ENCODE measurements around the gene GPC5. TPM values are rescaled to one million over a fixed set of nuclear protein-coding genes. Genes with fewer than 3 reads are reported as not detected.

Gene GPC5
- total RNA-seq, 4 donors from 2014 or later, result not detected

DNA sequence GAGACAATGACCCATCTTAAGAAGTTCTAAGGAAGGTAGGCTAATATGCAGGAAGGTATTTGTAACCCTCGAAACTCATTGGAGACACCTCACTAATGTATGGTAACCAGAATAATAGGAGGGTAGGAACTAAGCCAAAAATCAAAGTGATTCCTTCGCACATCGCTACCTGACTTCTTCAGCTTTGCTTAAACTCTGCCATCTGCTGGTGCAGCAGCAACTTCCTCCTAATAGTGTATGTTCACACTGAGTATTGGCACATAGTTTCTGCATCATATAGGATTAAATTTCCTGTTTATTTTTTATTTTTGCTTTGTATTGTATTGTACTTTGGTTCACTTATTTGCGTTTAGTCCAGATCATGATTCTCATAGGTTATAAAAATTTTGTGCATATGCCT is 676.2 kb downstream of the GPC5 start:
- Histone ChIP-seq H3K4me3 (no peak overlapping the region), H3K27ac (no peak overlapping the region), H3K36me3 (no peaks in the 10 kb centered on the region), H3K27me3 (no peaks in the 10 kb centered on the region), H3K4me1 (no peaks in the 10 kb centered on the region), H3K9me3 (no peaks in the 10 kb centered on the region)
- ATAC-seq, result no peak
- intact Hi-C loops (cut with DNase I; ENCODE audit: low total_unique reads) (no loop called here), in situ Hi-C loops (cut with MboI; ENCODE audit: low sequenced_read_pairs in 4 of 4) (no loop called here)
- TF ChIP-seq, protein P1, sequence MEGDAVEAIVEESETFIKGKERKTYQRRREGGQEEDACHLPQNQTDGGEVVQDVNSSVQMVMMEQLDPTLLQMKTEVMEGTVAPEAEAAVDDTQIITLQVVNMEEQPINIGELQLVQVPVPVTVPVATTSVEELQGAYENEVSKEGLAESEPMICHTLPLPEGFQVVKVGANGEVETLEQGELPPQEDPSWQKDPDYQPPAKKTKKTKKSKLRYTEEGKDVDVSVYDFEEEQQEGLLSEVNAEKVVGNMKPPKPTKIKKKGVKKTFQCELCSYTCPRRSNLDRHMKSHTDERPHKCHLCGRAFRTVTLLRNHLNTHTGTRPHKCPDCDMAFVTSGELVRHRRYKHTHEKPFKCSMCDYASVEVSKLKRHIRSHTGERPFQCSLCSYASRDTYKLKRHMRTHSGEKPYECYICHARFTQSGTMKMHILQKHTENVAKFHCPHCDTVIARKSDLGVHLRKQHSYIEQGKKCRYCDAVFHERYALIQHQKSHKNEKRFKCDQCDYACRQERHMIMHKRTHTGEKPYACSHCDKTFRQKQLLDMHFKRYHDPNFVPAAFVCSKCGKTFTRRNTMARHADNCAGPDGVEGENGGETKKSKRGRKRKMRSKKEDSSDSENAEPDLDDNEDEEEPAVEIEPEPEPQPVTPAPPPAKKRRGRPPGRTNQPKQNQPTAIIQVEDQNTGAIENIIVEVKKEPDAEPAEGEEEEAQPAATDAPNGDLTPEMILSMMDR (IDR thresholded peaks at IDR 0.05 in 4 of 5, conservative IDR thresholded peaks at IDR 0.05 in 1 of 5), result no peak
- no peak for TF ChIP-seq POLR2A (IDR thresholded peaks at IDR 0.05)
- DNase-seq, result no peak

DNA sequence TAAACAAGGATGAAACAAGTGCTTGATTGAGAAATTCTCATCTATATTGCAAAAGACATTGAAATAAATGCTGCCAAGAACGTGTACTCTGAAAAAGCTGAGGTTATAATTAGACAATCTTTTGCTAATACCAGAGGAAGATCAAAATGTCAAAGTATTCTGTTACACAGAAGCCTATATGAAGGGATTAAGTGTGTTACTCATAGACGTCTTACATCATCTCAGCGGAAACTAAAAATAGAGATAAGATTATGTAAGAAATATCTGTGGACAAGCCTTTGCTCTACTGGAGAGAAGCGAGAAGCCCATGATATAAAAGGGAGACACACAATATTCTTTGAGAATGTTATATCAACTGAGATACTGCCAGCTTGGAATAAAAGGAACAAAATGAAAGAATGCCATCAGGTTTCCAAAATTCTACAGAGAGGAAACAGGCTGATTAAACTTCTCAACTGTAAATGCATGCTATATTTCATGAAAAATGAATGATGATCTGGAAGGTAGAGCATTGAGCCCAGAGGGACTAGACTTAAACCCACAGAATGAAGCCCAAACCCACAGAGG is 699.0 kb downstream of the GPC5 start:
- intact Hi-C loops (cut with DNase I; ENCODE audit: low total_unique reads), result no loop called here

DNA sequence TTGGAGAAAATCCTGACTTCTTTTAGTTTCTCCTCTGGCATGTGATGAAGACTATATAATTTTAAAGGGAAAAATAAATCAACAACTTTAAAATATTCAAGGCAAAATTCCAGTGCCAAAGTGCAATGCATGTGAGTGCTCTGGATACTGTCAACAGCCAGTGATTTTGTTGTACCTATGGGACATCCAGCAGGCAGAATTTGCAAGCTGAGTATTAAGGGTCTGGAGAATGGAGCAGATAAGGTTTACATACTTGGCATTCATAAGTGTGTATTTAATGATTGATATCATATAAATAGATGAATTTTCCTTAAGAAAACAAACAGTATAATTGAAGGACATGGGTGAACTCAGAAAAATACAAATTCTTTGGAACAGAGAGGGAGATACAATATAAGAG is 703.4 kb downstream of the GPC5 start:
- Histone ChIP-seq H3K9me3 (no peaks in the 10 kb centered on the region), H3K27ac (no peak overlapping the region), H3K27me3 (no peaks in the 10 kb centered on the region), H3K36me3 (no peaks in the 10 kb centered on the region), H3K4me3 (no peak overlapping the region), H3K4me1 (no peaks in the 10 kb centered on the region)
- in situ Hi-C loops (cut with MboI; ENCODE audit: low sequenced_read_pairs in 4 of 4) (no loop called here), intact Hi-C loops (cut with DNase I; ENCODE audit: low total_unique reads) (no loop called here)
- ATAC-seq (no peak), DNase-seq (no peak)
- TF ChIP-seq, protein P1 (IDR thresholded peaks at IDR 0.05 in 4 of 5, conservative IDR thresholded peaks at IDR 0.05 in 1 of 5), result no peak
- no peak for TF ChIP-seq POLR2A (IDR thresholded peaks at IDR 0.05)

More for the DNA sequence above, 699.0 kb downstream of the GPC5 start:
- H3K36me3 ChIP-seq, result no peaks in the 10 kb centered on the region
- in situ Hi-C loops (cut with MboI; ENCODE audit: low sequenced_read_pairs in 4 of 4), result no loop called here
- H3K9me3 ChIP-seq, result no peaks in the 10 kb centered on the region
- no peak overlapping the region for H3K27ac ChIP-seq
- H3K4me3 ChIP-seq, result no peak overlapping the region
- ATAC-seq, result no peak
- H3K4me1 ChIP-seq, result no peaks in the 10 kb centered on the region
- no peaks in the 10 kb centered on the region for H3K27me3 ChIP-seq
- no peak for DNase-seq
- TF ChIP-seq POLR2A (IDR thresholded peaks at IDR 0.05), result no peak
- TF ChIP-seq, protein P1 (IDR thresholded peaks at IDR 0.05 in 4 of 5, conservative IDR thresholded peaks at IDR 0.05 in 1 of 5), result no peak

DNA sequence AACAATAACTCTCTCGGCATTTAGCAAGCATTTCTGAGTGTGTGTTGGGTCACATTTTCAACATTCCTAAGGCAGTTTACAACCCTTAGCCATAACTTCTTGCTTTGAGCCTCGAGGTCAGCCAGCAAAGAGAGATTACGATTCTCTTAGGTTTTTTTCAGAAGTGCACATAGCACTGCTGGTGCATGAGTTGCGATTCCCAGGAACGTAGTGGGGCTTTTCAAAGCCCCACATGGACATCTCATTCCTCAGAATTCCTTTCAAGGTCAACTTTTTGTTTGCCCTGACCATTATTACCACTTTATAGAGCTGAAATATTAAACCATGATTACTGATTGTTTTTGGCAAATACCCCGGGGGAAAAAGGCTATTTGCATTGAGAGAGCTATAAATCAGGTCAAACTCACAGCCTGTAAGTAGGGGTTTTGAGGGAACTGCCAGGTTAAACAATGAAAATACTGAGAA is 705.3 kb downstream of the GPC5 start:
- Histone ChIP-seq H3K4me1 (no peaks in the 10 kb centered on the region), H3K27ac (no peak overlapping the region), H3K9me3 (no peaks in the 10 kb centered on the region), H3K36me3 (no peaks in the 10 kb centered on the region), H3K27me3 (no peaks in the 10 kb centered on the region), H3K4me3 (no peak overlapping the region)
- TF ChIP-seq POLR2A (IDR thresholded peaks at IDR 0.05), result no peak
- in situ Hi-C loops (cut with MboI; ENCODE audit: low sequenced_read_pairs in 4 of 4) (no loop called here), intact Hi-C loops (cut with DNase I; ENCODE audit: low total_unique reads) (no loop called here)
- no peak for ATAC-seq
- no peak for DNase-seq

DNA sequence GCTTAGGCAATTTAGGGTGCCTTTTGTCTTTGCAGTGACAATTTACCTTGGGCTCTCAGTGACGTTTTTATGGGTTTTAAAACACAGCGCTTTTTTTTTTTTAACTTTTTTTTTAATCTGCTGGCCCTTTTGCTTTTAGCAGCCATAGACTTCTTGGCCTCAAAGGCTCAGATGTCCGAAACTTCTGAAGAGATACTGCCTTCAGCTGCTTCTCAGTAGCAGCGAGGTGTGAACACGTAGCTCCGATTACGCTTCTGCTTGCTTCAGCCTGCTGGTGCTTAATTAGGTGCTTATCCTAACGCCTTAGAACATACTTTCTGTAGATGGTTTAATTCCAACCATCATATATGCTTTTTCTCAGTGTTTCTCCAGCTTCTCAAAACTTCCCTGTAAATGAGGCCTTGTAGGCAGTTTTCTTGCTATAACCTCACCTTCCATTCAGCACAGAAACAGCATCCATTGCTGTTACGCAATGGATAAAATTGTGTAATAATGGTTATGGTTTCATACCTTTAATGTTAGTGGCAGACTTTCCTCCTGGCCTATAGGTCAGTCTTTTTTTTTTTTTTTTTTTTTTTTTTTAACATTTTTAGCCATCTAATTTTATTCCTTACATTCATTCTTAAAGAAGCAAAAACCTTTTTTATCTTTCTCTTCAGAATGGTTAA is 723.9 kb downstream of the GPC5 start:
- Histone ChIP-seq H3K36me3 (no peaks in the 10 kb centered on the region), H3K4me3 (no peak overlapping the region), H3K27ac (no peak overlapping the region), H3K4me1 (no peaks in the 10 kb centered on the region), H3K27me3 (no peaks in the 10 kb centered on the region), H3K9me3 (no peaks in the 10 kb centered on the region)
- TF ChIP-seq, protein P1 (IDR thresholded peaks at IDR 0.05 in 4 of 5, conservative IDR thresholded peaks at IDR 0.05 in 1 of 5), result no peak
- no peak for TF ChIP-seq POLR2A (IDR thresholded peaks at IDR 0.05)
- in situ Hi-C loops (cut with MboI; ENCODE audit: low sequenced_read_pairs in 4 of 4) (no loop called here), intact Hi-C loops (cut with DNase I; ENCODE audit: low total_unique reads) (no loop called here)
- DNase-seq, result no peak
- ATAC-seq, result no peak

Data from gastrocnemius medialis (tissue), 4 donors.